Activated CD8-positive, alpha-beta memory T cell treated with anti-CD3 and anti-CD28 coated beads, Interleukin-2, amount 50 U/mL, for 1 hour (primary cell): Measurements from ENCODE around the gene FNBP1L.
"Not testable (repeated sequence)": the region's sequence is repeated elsewhere in the genome, so short reads cannot be mapped to it uniquely, and the experiment has no call there.

ENCODE experiments used
- DNase-seq: peaks from one replicate; pipeline ENCODE4 v3.0.0-alpha.2; 2020; ENCODE audit errors: extremely low read depth

FNBP1L gene

DNA sequence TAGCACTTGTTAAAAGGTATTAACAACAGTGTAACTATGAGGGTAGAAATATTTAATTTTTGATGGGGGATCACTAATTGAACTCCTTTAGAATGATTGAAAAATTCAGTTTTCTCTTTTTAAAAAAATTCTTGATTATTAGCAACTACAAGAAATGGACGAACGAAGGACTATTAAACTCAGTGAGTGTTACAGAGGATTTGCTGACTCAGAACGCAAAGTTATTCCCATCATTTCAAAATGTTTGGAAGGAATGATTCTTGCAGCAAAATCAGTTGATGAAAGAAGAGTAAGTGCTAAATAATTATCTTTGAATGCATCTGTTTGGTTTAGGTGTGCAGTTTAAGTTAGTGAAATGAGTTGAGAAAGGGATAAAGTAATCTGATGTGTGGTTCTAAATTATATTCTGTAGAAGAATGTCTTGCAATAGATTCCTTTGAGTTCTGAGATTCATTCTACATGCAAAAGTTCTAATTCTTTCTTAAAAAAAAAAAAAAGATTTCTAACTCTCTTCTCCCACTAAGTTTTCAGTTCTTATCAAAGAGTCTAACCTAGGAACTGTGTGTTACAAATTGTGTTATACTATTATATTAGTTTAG lies 85.0 kb downstream of the FNBP1L start:
- no peak for DNase-seq

DNA sequence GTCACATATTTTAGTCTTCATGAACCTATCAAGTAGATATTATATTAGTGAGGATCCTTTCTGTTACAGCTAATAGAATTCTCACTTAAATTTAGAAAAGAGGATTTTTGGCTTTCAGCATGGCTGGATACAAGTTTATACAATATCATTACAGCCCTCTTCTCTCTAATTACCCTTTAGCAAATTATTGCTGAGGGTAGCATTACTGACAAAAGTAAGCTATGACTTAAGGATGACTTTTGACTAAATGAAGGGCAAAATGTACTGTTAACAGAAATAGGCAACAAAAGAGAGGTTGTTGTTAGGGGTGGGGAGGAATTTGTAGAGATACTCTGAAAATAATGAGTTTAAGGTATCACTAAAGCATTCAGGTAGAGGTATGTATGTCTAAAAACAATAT lies 85.8 kb downstream of the FNBP1L start:
- no peak for DNase-seq

DNA sequence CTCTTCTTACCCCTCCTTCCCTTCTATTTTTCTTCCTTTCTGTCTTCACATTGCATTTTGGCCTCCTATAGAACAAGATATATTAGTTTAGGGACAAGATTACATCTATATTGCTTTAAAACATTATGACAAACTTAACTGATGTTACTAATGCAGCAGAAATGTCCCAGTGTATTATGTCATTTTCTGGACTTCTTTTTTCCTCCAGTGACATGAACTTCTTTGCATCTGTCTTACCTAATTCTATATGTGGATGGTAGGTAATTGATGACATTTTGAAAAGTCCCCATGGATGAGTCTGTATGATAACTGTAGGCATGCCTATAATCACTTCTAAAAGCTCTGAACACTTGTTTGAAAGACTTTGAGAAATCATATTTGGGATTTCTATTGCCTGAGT lies 89.5 kb downstream of the FNBP1L start:
- no peak for DNase-seq

DNA sequence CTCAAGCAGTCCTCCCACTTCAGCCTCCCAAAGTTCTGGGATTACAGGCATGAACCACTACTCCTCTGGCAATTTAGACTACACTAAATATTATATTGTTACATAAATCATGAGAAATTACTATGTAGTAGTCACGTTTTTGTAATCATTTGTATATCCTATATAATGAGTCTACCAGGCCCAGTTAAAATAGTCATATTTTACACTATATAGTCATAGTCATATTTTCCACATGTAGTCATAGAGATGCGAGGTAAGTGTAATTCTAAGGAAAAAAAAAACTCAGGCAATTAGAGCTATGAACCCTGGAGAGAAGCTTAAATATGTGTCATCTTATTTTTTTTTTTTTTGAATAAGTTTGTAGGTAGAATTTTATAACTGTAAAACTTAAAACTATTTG lies 90.0 kb downstream of the FNBP1L start:
- DNase-seq = no peak

DNA sequence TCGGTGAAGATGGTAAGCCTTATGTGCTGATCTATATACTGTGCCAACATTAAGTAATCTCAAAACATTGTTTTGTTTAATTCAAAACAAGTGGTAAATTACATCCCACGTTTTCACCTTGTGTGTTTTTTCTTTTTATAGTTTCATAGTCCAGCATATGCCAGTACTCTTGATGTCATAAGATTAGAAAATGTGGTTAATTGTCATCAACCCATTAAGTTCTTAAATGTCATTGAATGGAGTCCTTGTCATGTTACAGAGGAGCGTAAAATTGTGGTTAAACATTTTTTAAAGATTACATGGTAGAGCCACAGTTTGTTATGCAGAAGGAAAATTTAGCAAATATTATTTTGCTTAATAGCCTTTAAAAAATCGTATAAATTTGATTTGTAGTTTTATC lies 93.1 kb downstream of the FNBP1L start:
- no peak for DNase-seq

DNA sequence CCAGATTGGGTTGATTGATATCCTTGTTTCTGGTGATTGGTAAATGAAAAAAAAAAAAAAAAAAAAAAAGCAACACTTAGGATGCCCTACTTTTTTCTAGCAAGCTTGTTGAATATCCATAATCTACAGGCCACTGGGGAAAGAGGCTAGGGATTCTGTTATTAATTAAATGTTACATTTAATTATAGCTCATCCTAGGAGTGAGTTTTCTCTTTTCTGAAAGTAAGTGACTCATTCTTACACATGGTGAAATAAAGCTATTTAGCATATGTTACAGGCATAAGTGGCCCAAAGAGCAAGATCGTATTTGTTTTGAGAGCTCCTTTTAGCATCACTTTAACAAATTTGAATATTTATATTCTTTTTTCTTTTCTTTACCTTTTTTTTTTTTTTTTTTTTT lies 94.5 kb downstream of the FNBP1L start:
- no peak for DNase-seq

DNA sequence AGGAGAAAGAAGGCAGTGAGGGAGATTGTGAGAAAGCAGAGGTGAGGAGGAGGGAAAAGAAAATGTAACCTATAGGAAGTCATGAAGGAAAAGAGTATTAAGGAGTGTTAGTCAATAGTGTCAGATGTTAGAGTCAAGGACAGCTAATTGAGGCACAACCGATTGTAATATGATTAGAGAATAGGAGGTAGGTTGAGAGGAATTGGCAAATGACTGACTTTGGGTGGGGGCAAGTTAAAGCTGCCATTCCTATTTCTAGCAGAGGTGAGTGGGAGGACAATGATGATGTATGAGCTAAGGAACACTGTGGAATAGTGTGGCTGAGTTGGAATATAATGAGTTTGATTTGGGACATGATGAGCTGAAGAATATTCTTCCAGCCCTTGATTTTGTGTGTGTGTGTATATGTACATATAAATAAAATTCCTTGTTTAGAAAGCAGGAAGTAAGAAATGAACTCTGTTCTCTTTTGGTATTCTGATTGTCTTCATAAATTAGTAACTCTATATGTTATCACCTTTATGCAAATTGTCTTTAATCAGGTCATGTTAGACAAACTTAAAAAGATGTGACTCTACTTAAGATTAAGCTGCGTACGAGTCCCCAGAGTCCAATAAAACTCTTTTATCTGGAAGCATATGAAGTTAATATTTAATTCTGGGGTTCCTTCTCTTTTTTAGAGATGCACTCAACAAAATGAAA lies 98.4 kb downstream of the FNBP1L start:
- no peak for DNase-seq

DNA sequence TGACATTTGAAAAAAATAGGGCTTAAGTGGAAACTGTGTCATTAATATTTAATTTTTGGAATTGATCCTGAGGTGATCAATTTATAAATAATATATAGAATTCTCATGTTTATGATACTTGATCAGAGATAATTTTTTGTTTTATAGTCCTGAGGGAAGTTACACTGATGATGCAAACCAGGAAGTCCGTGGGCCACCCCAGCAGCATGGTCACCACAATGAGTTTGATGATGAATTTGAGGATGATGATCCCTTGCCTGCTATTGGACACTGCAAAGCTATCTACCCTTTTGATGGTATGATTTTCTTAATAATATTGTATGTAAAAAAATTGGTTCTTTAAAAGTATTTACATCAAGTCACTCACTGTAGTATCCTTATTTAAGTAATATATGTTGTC lies 101.2 kb downstream of the FNBP1L start:
- DNase-seq = no peak

DNA sequence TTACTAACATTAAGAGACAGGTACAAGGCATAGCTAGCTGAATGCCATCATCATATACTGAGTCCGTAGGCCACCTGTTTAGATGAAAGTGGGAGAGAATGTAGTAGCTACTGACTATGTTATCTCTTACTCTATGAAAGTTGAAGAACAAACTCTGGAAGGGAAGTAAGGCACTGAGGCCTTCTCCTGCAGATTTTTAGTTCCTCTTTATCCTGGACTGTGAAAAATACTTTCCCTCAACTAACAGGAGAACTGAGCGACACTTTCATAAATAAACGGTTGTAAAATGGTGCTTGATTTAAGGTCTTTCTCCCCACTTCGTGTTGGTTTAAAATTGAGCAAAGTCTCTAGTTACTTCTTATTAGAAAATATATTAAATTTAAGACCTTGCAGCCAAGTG lies 101.9 kb downstream of the FNBP1L start:
- no peak for DNase-seq

DNA sequence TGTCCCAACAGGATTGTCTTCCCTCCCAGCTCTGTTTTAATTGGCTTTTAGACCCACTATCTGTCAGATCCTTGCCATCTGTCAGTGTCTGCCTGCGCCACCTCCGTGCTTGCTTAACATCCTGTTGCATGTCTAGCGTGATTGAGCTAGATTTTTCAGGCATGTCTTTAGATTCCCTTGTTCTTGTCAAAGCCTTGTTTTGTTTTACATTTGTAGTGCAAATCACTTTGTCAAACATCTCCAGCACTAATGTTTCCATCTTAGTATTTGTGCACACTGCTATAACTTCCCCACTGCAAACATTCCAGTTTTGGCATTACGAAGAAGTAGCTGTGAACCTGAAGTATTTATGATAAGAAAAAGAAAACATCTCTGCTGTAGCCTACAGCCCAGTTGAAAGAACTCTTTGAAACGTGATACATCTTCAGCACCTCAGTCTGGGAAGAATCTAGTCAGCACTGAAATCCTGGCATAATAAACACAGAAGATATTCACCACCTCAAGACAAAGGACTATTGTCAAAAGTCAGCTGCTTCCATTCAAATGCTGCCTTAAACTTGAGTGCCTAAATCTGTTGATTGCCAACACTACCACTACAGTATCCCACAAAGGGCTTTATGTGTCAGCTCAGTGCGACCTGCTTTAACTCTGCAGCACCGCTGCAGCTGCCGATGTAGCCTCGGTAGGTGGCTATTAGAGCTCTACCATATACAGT lies 105.0 kb downstream of the FNBP1L start:
- no peak for DNase-seq

DNA sequence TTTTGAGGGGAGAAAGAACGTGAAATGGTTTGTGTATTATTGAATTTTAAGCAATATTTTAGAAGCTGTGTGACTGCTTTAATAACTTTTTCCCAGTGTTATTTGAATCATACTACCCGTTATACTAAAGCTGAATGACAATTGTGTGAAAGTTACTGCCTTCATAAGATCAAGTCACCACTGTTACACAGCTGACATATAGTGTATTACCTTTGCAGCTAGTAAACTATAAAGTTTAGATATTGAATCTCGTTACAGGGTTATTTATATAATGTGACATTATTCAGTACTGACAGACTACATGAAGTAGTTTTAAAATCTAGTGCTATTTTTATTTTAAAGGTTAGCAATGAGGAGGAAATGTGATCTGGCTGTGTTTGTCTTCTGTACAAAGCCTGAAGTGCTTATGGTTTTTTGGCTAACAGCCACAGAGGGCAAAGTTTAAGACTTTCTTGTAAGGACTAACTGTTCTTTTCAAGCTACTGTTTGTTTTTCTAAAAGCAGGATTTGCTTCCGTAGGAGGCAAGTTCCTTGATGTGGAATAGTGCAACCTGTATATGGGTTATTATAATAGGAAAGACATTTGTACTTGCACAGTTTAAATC lies 106.1 kb downstream of the FNBP1L start:
- not testable (repeated sequence) for DNase-seq

DNA sequence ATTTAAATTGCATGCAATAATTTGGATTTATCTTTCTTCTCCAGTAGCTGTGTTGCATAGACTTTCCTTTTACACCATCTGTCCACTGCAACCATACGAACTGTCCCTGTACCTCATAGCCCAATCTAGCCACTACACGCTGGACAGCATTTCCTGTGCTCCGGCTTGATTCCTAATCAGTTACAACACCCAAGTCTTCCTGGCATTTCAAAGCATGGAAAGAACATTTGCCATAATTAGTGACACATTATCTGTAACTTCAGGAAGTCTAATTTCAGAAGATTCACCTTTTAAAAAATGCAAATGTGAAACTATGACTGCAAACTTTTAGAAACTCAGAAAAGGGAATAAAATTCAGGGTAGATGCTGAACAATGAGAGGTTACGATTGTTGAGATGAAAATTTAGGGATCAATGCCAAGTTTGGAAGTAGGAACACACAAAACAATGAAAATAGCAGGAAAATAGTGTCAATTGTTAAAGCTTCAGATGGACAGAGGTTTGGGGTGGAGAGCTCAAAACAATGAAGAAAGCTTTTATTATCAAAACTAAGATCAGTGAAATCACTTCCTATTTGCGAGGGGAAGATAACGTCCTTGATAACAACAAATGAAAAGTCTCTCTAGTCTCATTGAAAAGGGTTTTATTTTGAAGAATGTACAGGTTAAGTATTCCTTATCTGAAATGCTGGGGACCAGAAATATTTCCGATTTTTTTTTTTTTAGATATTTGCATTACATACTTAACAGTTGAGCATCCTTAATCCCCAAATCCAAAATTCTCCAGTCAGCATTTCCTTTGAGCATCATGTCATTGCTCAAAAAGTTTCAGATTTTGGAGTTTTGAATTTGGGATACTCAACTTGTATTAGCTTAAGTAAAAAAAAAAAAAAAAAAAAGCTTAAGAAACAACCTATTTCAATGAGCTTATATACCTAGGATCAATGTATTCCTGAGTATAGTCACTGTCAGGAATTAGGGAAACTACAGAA lies 107.3 kb downstream of the FNBP1L start:
- no peak for DNase-seq

DNA sequence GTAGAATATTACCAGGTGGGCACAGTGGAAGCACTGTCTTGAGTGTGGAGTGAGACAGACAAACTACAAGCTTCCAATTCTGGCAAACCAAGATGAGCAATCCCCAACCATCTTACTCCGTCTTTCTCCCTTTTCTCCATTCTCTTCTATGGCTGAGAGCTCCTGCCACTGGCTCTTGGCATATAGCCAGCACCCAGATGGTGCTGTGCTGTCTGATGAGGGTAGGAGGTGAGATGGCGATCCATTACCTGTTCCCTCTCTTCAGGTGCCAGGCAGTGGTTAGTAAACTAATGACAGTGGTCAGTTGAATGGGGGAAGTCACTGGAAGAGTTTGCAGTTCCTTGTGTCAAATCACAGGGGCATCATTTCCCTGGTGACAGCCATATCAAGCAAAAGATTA lies 108.4 kb downstream of the FNBP1L start:
- no peak for DNase-seq

DNA sequence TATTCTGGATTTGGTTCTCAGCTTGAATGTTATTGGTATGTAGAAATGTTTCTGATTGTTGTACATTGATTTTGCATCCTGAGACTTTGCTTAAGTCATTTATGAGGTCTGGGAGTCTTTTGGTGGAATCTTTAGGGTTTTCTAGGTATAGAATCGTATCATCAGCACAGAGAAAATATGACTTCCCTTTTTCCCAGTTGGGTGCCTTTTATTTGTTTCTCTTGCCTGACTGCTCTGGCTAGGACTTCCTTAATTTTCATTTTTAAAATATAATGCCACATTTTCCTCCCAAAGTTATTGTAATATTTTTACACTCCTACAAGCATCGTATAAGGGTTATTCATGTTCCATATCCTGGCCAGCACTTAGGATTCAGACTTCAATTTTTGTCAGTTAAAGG lies 111.1 kb downstream of the FNBP1L start:
- no peak for DNase-seq

DNA sequence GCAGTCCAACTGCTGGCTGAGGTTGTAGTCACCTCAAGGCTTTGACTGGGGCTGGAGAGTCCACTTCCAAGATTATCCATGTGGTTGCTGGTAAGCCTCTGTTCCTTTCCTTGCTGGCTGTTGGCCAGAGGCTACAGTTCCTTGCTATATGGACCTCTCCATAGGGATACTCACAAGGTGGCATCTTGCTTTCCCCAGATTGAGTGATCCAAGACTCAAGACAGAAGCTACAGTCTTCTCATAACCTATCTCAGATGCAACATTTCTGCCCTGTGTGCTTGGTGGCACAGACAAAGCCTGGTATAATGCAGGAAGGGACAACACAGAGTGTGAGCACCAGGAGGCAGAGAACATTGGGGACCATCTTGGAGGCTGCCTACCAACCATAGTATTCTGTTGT lies 111.8 kb downstream of the FNBP1L start:
- DNase-seq = no peak

DNA sequence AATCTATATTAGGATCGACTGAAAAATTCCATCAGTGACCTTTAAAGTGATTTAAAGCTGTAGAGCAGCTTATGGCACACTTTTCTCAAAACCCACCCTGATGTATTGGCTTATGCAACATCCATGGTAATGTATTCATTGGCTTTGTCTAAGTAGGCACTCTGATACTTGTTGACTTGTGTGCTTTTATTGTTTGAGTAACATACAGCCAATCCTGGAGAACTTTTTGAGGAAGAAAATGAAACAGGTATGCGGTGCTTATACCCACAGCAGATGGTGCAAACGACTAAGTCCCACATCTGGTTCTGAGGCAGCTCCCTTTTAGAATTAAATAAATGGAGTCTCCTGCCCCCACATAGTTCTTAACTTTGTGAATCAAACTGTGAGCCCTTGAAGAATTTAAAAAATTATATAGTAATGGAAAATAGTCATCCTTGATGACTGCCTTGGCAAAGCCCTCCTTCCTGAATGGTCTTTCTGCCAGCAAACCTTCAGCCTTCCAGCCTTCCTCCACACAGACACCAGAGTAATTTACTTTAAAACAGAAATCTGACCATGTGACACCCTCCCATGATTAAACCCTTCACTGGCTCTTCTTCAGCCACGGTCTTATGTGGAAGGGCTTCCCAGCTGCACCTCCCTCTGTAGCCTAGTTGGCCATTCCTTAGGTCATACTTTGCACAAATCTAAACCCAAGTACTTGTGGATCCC lies 117.7 kb downstream of the FNBP1L start:
- DNase-seq = no peak

DNA sequence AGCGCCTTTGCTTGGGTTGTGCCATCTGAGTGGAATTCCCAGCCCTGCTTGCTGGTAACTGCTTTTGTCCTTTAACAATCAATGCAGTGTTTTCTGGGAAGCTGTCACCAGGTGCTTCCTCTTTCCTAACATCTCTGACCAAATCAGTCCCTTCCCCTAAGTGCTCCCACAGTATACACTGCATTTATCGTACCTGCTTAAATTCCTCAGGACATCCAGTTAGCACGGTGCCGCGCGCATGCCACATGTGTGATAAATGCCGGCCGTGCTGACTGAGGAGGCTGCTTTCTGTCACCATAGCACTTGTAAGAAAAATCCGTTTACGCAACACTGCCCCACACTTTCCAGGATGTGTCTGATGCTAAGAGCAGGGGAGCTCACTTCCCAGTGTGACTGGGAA lies 118.3 kb downstream of the FNBP1L start:
- DNase-seq = no peak

DNA sequence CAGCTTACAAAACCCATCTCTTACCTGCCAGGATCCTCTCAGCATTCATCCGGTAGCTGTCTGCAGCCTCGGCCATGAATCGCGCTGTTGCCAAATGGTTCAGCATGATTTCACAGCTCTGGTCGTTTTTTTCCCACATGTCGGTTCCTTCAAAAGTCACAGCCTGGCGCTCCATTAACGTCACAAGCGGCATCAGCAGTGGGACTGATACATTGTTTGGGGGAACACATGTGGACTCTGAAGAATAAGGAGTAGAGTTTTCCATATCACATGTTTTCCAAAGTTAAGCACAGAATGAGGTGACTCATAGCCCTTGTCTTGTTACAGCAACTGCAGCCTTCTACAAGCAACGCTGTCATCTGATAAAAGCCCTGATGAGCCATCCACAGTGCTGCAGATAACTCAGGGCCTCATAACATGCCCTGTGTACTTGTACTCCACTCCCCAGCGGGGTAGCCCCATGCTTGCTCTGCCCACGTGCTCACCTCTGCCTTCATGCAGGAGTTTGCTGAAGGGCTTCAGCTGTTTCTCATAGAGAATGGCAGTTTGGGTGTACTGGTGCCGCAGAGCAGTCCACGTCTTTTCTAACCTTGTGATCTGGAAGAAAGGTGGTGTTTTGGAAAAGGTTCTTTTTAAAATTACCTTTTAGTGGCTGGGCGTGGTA lies 119.5 kb downstream of the FNBP1L start:
- DNase-seq = no peak

DNA sequence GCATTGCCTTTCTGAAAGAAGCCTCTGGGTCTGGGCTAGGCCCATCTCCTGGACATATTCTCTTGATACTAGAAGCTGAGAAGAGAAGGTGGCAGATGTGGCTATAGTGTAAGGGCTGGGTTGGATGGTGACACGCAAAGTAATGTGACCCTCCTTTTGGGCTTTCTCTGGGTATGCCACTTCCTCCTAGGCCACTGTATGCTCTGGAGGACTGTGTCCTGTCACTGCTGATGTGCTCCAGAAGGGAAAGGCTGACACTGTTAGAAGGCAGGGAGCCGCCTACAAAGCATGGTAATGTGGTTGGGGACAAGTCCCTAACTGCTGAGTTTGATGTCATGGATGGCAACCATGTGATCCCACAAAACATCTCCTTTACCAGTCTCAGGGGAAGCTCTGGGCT lies 121.6 kb downstream of the FNBP1L start:
- DNase-seq = no peak

DNA sequence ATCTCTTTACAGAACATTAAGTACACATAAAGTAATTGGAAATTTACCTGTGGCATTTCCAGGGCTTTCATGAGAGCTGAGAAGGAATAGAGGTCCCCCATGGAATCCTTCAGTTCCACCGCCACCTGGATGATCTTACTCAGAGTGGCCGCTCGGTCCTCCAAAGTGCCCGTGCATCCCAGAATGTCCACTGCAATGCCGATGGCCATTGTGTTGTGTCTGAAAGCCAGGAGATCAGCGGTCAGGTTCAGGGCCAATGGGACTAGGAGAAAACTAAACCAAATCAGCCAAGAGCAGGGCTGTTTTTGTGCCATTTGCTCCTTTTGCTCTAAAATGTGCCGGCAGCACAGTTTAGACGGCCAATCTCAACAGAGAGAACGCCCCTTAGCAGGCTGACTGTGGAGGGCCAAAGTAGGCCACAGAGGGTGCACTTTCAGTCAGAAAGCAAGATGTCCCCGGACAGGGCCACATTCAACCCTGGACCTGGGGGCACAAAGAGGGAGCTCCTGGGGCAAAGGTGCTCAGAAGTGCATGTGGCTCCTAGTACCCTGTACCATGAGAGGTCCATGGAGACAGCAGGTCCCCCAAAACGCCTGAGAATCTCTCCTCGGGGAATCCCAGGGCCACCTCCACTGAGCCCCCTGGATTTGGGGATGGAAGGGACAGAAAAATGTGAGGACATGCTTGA lies 123.8 kb downstream of the FNBP1L start:
- DNase-seq = no peak
